SK-N-SH (cell line): ENCODE results near the gene COPZ1. TPM values are rescaled to one million over a fixed set of nuclear protein-coding genes. Genes with fewer than 3 reads are reported as not detected.

ENCODE experiments used
- CTCF ChIA-PET: fragments of 300-600, 350-600 bp; formaldehyde crosslinking; extraction: SDS; loops from one replicate; lab custom pipeline; 2021; lab: Yijun Ruan, JAX
- POLR2A ChIA-PET: fragments of 350-600 bp; sonication (Branson Sonifier 250); formaldehyde crosslinking; extraction: SDS; loops from one replicate; lab custom pipeline; 2020; ENCODE audit warnings: antibody characterized with exemption, inconsistent platforms; lab: Yijun Ruan, JAX
- DNase-seq: peaks from one replicate; pipeline ENCODE4 v3.0.0; 2012
- H2AFZ ChIP-seq: fragments of 200-600 bp; sonication (generic); 2 replicates; pipeline ENCODE4 v1.8.1; 2016; ENCODE audit warnings: antibody characterized with exemption, mild to moderate bottlenecking, low read depth
- H3F3A ChIP-seq: fragments of 200-600 bp; sonication (generic); replicated peaks from 2 replicates; pipeline ENCODE3; 2016; ENCODE audit warnings: antibody characterized with exemption, mild to moderate bottlenecking; ENCODE audit not compliant: insufficient read depth
- H3K27ac ChIP-seq, 2 experiments: fragments of 200-500 bp in 1 of 2; fragments of 200-600 bp in 1 of 2; sonication (Bioruptor generic) in 1 of 2; sonication (generic), shearing (Covaris generic) in 1 of 2; 2 replicates each; pipeline versions ENCODE4 v1.5.1 to v1.6.1; 2014 to 2016; ENCODE audit warnings: low read depth in 2 of 2, inconsistent platforms in 1 of 2, low read length in 1 of 2, mild to moderate bottlenecking in 1 of 2, mixed read lengths in 1 of 2
- H3K27me3 ChIP-seq: fragments of 200-600 bp; sonication (generic), shearing (Covaris generic); 2 replicates; pipeline ENCODE4 v1.6.1; 2016; ENCODE audit warnings: mixed run types; ENCODE audit not compliant: insufficient read depth
- H3K36me3 ChIP-seq, 2 experiments: fragments of 200-500 bp in 1 of 2; fragments of 200-600 bp in 1 of 2; sonication (Bioruptor generic) in 1 of 2; sonication (generic) in 1 of 2; replicated peaks in 1 of 2; 2 replicates each; pipeline versions ENCODE3 to v1.5.1; 2014 to 2016; ENCODE audit warnings: low read length in 1 of 2, mild to moderate bottlenecking in 1 of 2; ENCODE audit not compliant: insufficient read depth in 2 of 2, control insufficient read depth in 1 of 2
- H3K4me1 ChIP-seq, 2 experiments: fragments of 200-500 bp in 1 of 2; fragments of 200-600 bp in 1 of 2; sonication (Bioruptor generic) in 1 of 2; sonication (generic), shearing (Covaris generic) in 1 of 2; 2 replicates each; pipeline versions ENCODE4 v1.5.1 to v1.6.1; 2014 to 2016; ENCODE audit warnings: low read depth in 1 of 2, low read length in 1 of 2, mixed run types in 1 of 2; ENCODE audit not compliant: insufficient read depth in 2 of 2, control insufficient read depth in 1 of 2
- H3K4me2 ChIP-seq: fragments of 200-600 bp; sonication (generic), shearing (Covaris generic); 2 replicates; pipeline ENCODE4 v1.6.1; 2017; ENCODE audit warnings: mixed run types
- H3K4me3 ChIP-seq, 2 experiments: fragments of 200-500 bp in 1 of 2; fragments of 200-600 bp in 1 of 2; sonication (Bioruptor generic) in 1 of 2; sonication (generic), shearing (Covaris generic) in 1 of 2; 2 replicates each; pipeline versions ENCODE4 v1.5.1 to v1.8.1; 2014 to 2016; ENCODE audit warnings: low read depth in 2 of 2, inconsistent platforms in 1 of 2, low read length in 1 of 2, mild to moderate bottlenecking in 1 of 2, mixed read lengths in 1 of 2, moderate library complexity in 1 of 2
- H3K79me2 ChIP-seq: fragments of 200-600 bp; sonication (generic); 2 replicates; pipeline ENCODE4 v1.8.1; 2017; ENCODE audit warnings: mild to moderate bottlenecking; ENCODE audit not compliant: insufficient read depth
- H3K9ac ChIP-seq: fragments of 200-600 bp; sonication (generic); 2 replicates; pipeline ENCODE4 v1.6.1; 2017; ENCODE audit warnings: mixed run types
- H3K9me2 ChIP-seq: fragments of 200-600 bp; sonication (generic); 2 replicates; pipeline ENCODE4 v1.6.1; 2017; ENCODE audit warnings: mixed run types
- H3K9me3 ChIP-seq: fragments of 200-600 bp; sonication (generic); 2 replicates; pipeline ENCODE4 v1.6.1; 2017; ENCODE audit warnings: mixed run types, mild to moderate bottlenecking, moderate library complexity
- H4K20me1 ChIP-seq: fragments of 200-600 bp; sonication (generic); 2 replicates; pipeline ENCODE4 v1.6.1; 2017; ENCODE audit warnings: mild to moderate bottlenecking, mixed run types; ENCODE audit not compliant: insufficient read depth
- CHD2 ChIP-seq: fragments of 150-350 bp; IDR thresholded peaks from 2 replicates; pipeline ENCODE4 v1.6.1; 2018; ENCODE audit warnings: low read length; ENCODE audit not compliant: partially characterized antibody
- CTCF ChIP-seq: fragments of 200-600 bp; sonication (generic); IDR thresholded peaks from 2 replicates; pipeline ENCODE4 v1.6.1; 2017; ENCODE audit warnings: antibody characterized with exemption, mild to moderate bottlenecking, moderate library complexity
- EP300 ChIP-seq, 2 experiments: IDR thresholded peaks; 2 replicates each; pipeline versions ENCODE4 v1.4.0 to v1.6.1; 2012; ENCODE audit warnings: borderline replicate concordance in 1 of 2, low read depth in 1 of 2, low read length in 1 of 2
- FOSL2 ChIP-seq: IDR thresholded peaks from 2 replicates; pipeline ENCODE4 v1.4.0; 2012; ENCODE audit warnings: low read depth, mild to moderate bottlenecking, moderate library complexity, borderline replicate concordance
- FOXJ3 ChIP-seq: sonication (generic); formaldehyde crosslinking; IDR thresholded peaks from 2 replicates; pipeline ENCODE4 v1.5.1; 2020; ENCODE audit warnings: mild to moderate bottlenecking, missing genetic modification reagents
- FOXM1 ChIP-seq: IDR thresholded peaks from 2 replicates; pipeline ENCODE4 v1.4.0; 2012; ENCODE audit warnings: low read depth, mild to moderate bottlenecking
- GABPA ChIP-seq: IDR thresholded peaks from 2 replicates; pipeline ENCODE4 v1.4.0; 2012; ENCODE audit warnings: low read depth, mild to moderate bottlenecking
- GATA2 ChIP-seq: sonication (generic); formaldehyde crosslinking; IDR thresholded peaks from 2 replicates; pipeline ENCODE4 v1.5.0; 2020; ENCODE audit warnings: mild to moderate bottlenecking, missing genetic modification reagents
- JUND ChIP-seq: IDR thresholded peaks from 2 replicates; pipeline ENCODE4 v1.4.0; 2012
- MAX ChIP-seq: IDR thresholded peaks from 2 replicates; pipeline ENCODE4 v1.4.0; 2012; ENCODE audit warnings: low read depth
- MEF2A ChIP-seq: IDR thresholded peaks from 2 replicates; pipeline ENCODE4 v1.4.0; 2012; ENCODE audit warnings: low read depth, borderline replicate concordance
- MXI1 ChIP-seq: IDR thresholded peaks from 2 replicates; pipeline ENCODE4 v1.6.1; 2012; ENCODE audit warnings: mild to moderate bottlenecking, low read depth, low read length, improper control_type of control experiment
- NFIC ChIP-seq: IDR thresholded peaks from 2 replicates; pipeline ENCODE4 v1.4.0; 2012; ENCODE audit warnings: borderline replicate concordance
- NRF1 ChIP-seq: IDR thresholded peaks from 2 replicates; pipeline ENCODE4 v1.6.1; 2012; ENCODE audit warnings: low read depth, mild to moderate bottlenecking, low read length
- PBX3 ChIP-seq: IDR thresholded peaks from 2 replicates; pipeline ENCODE4; 2012
- POLR2AphosphoS5 ChIP-seq: IDR thresholded peaks from 2 replicates; pipeline ENCODE4 v1.6.1; 2012; ENCODE audit warnings: low read depth, low read length
- RAD21 ChIP-seq: IDR thresholded peaks from 2 replicates; pipeline ENCODE4 v1.6.1; 2012; ENCODE audit warnings: mild to moderate bottlenecking, low read length
- REST ChIP-seq: IDR thresholded peaks from 2 replicates; pipeline ENCODE4 v1.6.1; 2012; ENCODE audit warnings: mild to moderate bottlenecking, low read depth, low read length, moderate library complexity
- RFX5 ChIP-seq: IDR thresholded peaks from 2 replicates; pipeline ENCODE4 v1.6.1; 2012; ENCODE audit warnings: mild to moderate bottlenecking, improper control_type of control experiment, low read length
- RXRA ChIP-seq: IDR thresholded peaks from 2 replicates; pipeline ENCODE4 v1.4.0; 2012; ENCODE audit warnings: low read depth, mild to moderate bottlenecking, borderline replicate concordance
- TAF1 ChIP-seq: IDR thresholded peaks from 2 replicates; pipeline ENCODE4 v1.6.1; 2012; ENCODE audit warnings: low read depth, mild to moderate bottlenecking, low read length, moderate library complexity, borderline replicate concordance
- TCF12 ChIP-seq: IDR thresholded peaks from 2 replicates; pipeline ENCODE4 v1.4.0; 2012
- USF1 ChIP-seq: IDR thresholded peaks from 2 replicates; pipeline ENCODE4 v1.4.0; 2012; ENCODE audit warnings: low read depth, borderline replicate concordance
- YY1 ChIP-seq: IDR thresholded peaks from 2 replicates; pipeline ENCODE4 v1.4.0; 2012; ENCODE audit warnings: low read depth, mild to moderate bottlenecking
- WGBS: methylation state at CpG from one replicate; pipeline ENCODE4 v1.1.6; 2017; ENCODE audit warnings: low lambda C conversion rate; 5-methylcytosine and 5-hydroxymethylcytosine counted together
- polyA plus RNA-seq, 3 experiments: library from polyadenylated mRNA; depleted of rRNA; stranded (reverse); fragments of >200 nt; gene quantifications; 2 replicates each; pipeline ENCODE4 v1.2.3, GENCODE V29; 2012

Gene COPZ1
- polyA plus RNA-seq, 1 of the 3 experiments (the other 2 are of a cell fraction) = 111 TPM

GRCh38 chr12:54358945-54359761 is 34.2 kb downstream of the COPZ1 start:
- Histone ChIP-seq H3K27me3 (no peaks in the 10 kb centered on the region), H3K9me3 (no peaks in the 10 kb centered on the region), H3K27ac (peak overlapping the region; percentile 79 to 99), H3K36me3 (no peaks in the 10 kb centered on the region), H3K4me2 (peak overlapping the region; percentile 99), H3K9me2 (no peaks in the 10 kb centered on the region), H3F3A (peaks cover 14% of the 10 kb centered on the region), H4K20me1 (no peaks in the 10 kb centered on the region), H3K4me3 (peak overlapping the region; percentile 55 to 76), H3K79me2 (no peaks in the 10 kb centered on the region), H3K9ac (peak overlapping the region; percentile 95), H2AFZ (peak overlapping the region; percentile 98), H3K4me1 (peaks cover 27 to 47% of the 10 kb centered on the region in 2 experiments)
- POLR2A ChIA-PET = interaction anchor here (0.7 to 1.8 kb wide), 13 partner anchors 11 to 163 kb away, joined by 3 to 20 read pairs (median 4); partner anchors contain the start of genes CBX5, COPZ1 and HNRNPA1
- peak; percentile 91 for DNase-seq
- under 1% methylated on average over 38 of the region's 40 CpGs for WGBS
- CTCF ChIA-PET = interaction anchor here (0.6 to 9.2 kb wide), 25 partner anchors 8 to 374 kb away, joined by 3 to 266 read pairs (median 4); partner anchors contain the start of genes CBX5, COPZ1, HOXC10 and HOXC5
- no peak; the same call in 1 of the 2 replicates for TF ChIP-seq MEF2A
- TF ChIP-seq FOXM1 = no peak; the same call in 1 of the 2 replicates
- peak; percentile 68 to 89; a peak in 3 of 4 replicates for TF ChIP-seq EP300 (IDR thresholded peaks at IDR 0.05; ENCODE audit: borderline replicate concordance in 1 of 2, low read depth in 1 of 2, low read length in 1 of 2)
- TF ChIP-seq MAX = peak; percentile 96
- no peak for TF ChIP-seq CTCF
- TF ChIP-seq RAD21 = no peak
- peak; percentile 82 for TF ChIP-seq TCF12
- peak; percentile 94 for TF ChIP-seq RFX5
- TF ChIP-seq POLR2AphosphoS5 = peak; percentile 62
- peak; percentile 40; the same call in 1 of the 2 replicates for TF ChIP-seq NFIC
- TF ChIP-seq GABPA = no peak
- TF ChIP-seq GATA2 (CRISPR knock-in tag) = no peak
- peak; percentile 39; the same call in 1 of the 2 replicates for TF ChIP-seq YY1
- TF ChIP-seq RXRA = no peak; the same call in 1 of the 2 replicates
- peak; percentile 80 for TF ChIP-seq JUND
- peak; percentile 99 for TF ChIP-seq PBX3
- peak; percentile 93 for TF ChIP-seq CHD2
- TF ChIP-seq FOXJ3 = no peak
- TF ChIP-seq USF1 = no peak
- TF ChIP-seq NRF1 = no peak
- peak; percentile 31; the same call in 1 of the 2 replicates for TF ChIP-seq MXI1
- TF ChIP-seq REST = no peak
- TF ChIP-seq TAF1 = peak; percentile 41
- TF ChIP-seq FOSL2 = peak; percentile 31; the same call in 1 of the 2 replicates
